Heart left ventricle (tissue), 13 donors: ENCODE data around the gene MRPL32.

Experiments used
- CTCF ChIP-seq, 12 donors: fragments of 200-600 bp; sonication (generic) in 4 of 12; IDR thresholded peaks; one replicate each; pipeline versions ENCODE4 v1.5.0 to v1.8.0; 2018 to 2022; ENCODE audit warnings: antibody characterized with exemption in 12 of 12, mild to moderate bottlenecking in 5 of 12
- POLR2A ChIP-seq, 2 donors: fragments of 450-650 bp; IDR thresholded peaks; one replicate each; pipeline ENCODE4 v1.6.1; 2017; ENCODE audit warnings: antibody characterized with exemption in 2 of 2, mild to moderate bottlenecking in 2 of 2, moderate library complexity in 2 of 2
- donor health status: ischemic (EF 13 %, LVEDD 7.1; RV severe dilation, severe dysfunction).
- donor health status: DM: no; HTN: yes; CAD: no.
- donor health status: DM: no; HTN: no; CAD: no.
- donor health status: ischemic (EF 25% LVEDD 6.9; RV normal size, moderate dysfunction).
- donor health status: ischemic (EF 25% LVEDD 5.7; RV mildly dilated, moderate dysfunction).
- donor health status: ischemic (EF 35%, LVEDD 5.7; RV mildly dilated, moderate dysfunction).
- donor health status: nonischemic (EF 11% LVEDD 7.7; RV severe dilation, severe dysfunction).
- donor health status: DM: yes; HTN: yes; CAD: no.
- donor health status: PGD.
- donor health status: ischemic (EF 29% LVEDD 5.4; RV normal size, mild dysfunction).
- donor health status: nonischemic (EF 23%, LVEDD 6.1; RV moderate dilation, normal function).

- peak in 5 of 12 donors; percentile 11 to 23 (median 16) for TF ChIP-seq CTCF (IDR thresholded peaks at IDR 0.05)
- no peak for TF ChIP-seq POLR2A (IDR thresholded peaks at IDR 0.05)
Measured at GRCh38 chr7:42886129-42886528, 46.0 kb upstream of the MRPL32 start.
